C1 segment of cervical spinal cord (tissue), 14 donors: ENCODE measurements around the gene TNFRSF9.
"Not testable (repeated sequence)": the region's sequence is repeated elsewhere in the genome, so short reads cannot be mapped to it uniquely, and the experiment has no call there.

ENCODE experiments used
- DNase-seq, 14 donors: peaks; one replicate each; lab custom pipeline; 2025; lab: John Stamatoyannopoulos, UW

TNFRSF9 gene

DNA sequence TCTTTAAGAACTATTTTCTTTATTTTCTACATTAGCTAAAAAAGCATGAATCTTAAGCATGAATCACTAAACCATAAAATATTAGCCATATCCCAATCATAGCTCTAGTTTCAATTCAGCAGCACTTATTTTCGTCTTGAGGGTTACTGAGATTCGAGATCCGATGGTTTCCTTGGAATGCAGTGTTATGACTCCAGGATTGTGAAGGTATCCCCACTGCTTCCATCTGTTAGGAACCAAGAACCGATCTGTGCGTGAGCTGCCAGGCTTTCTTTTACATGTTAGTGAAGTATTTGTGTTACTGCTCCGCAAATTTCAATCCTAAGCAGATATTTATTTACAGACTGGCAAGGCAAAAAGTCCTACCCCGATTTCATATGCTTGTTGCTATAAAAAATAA lies 18.8 kb downstream of the TNFRSF9 start:
- peak in 1 of 14 donors; percentile 25 for DNase-seq

- DNase-seq: no peak
These were observed 20.8 kb downstream of the TNFRSF9 start for GRCh38 chr1:7919880-7920279.

GRCh38 chr1:7917971-7918370 lies 22.7 kb downstream of the TNFRSF9 start:
- not testable (repeated sequence) for DNase-seq

DNA sequence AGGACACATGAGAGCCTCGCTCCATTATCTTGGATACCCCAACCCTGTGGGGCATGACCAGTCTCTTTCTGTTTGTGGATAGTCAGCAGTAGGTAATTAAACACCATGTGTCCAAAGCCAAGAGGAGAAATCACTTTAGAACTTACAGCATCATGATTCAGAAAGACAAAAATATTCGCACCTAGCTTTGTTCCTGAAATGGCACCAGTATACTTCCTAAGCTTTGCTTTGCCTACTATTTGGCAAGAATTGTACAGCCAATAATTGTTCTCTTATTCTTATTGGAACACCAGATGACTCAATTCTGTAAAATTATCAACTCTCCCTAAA lies 24.2 kb downstream of the TNFRSF9 start:
- DNase-seq: no peak

DNA sequence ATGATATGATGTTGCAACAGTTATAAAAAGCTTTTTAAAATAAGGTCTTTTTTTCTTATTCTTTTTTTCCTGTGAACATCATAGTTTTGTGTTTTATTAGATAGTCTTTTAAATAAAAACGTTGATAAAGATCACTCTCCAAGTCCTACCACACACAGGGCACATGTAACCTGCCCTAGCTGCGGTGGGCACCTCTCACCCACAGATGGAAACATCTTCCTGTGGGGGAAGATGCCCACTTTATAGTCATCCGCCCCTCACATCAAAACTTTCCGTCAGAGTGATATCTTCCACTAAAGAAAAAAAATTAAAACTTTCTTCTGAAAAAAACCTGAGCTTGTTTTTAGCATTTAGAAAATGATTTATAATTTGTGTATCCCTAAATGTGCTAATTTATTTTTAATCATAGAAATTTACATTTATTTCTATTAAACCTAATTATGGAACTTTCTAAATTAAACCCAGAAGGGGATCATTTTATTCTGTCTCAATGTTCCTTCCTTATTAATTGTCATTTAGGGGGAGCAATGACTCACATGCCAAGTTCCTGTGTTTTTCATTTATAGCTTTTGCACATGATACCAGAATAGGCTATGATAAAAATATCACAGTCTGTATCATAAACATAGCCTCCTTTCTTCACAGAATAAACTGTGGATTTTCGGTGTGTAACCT lies 24.7 kb downstream of the TNFRSF9 start:
- DNase-seq: no peak

GRCh38 chr1:7912743-7913557 lies 27.7 kb downstream of the TNFRSF9 start:
- DNase-seq: no peak

- no peak for DNase-seq
These were observed 28.5 kb downstream of the TNFRSF9 start for GRCh38 chr1:7912145-7912544.

- DNase-seq: no peak
These were observed 35.4 kb downstream of the TNFRSF9 start for GRCh38 chr1:7905262-7905661.

GRCh38 chr1:7902478-7903085 lies 38.1 kb downstream of the TNFRSF9 start:
- DNase-seq: peak in 12 of 14 donors; percentile 1 to 47 (median 16)

DNA sequence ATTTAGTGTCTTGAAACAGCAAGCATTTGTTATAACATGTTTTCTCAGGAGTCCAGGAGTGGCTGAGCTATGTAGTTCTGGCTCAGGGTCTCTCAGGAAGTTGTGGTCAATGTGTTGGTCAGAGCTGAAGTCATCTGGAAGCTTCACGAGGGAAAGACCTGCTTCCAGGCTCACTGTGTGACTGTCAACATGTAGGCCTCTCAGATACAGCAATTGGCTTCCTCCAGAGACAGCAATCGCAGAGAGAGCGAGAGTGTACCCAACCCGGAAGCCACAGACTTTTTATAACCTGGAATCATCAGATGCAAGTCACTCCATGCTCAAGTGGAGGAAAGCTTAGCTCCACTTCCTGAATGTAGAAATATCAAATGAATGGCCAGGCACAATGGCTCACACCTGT lies 40.9 kb downstream of the TNFRSF9 start:
- no peak for DNase-seq

DNA sequence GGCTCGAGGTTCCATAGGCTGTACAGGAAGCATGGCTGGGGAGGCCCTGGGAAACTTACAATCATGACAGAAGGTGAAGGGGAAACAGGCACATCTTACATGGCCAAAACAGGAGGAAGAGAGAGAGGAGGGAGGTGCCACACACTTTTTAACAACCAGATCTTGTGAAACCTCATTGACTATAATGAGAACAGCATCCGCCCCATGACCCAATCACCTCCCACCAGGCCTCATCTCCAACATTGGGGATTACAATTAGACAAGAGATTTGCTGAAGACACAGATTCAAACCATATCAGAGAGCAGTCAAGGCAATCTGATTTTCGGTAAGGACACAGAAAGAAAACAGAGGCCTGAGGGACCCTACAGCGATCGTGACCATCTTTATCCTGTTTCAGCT lies 41.7 kb downstream of the TNFRSF9 start:
- no peak for DNase-seq

DNA sequence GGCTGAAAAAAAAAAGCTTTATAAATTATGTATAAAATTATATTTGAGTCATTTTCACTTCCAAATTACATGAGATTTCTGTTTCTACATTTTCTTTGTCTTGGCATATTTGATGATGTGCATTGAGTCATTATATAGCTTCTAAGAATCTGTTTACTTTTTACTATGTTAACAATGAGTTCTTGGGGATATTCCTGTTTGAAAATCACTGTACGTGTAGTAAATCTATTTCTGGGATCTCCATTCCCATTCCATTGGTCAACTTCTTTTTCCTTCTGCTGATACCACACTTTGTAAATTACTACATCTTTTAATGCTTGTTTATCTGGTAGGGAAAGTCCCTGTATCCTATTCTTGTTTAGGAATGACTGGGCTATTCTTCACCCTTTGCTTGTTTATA lies 43.6 kb downstream of the TNFRSF9 start:
- no peak for DNase-seq

- DNase-seq: peak in 2 of 14 donors; percentile 14 to 54
These were observed 47.0 kb downstream of the TNFRSF9 start for GRCh38 chr1:7893529-7894180.

- no peak for DNase-seq
These were observed 48.8 kb downstream of the TNFRSF9 start for GRCh38 chr1:7891804-7892203.

- no peak for DNase-seq
These were observed 49.8 kb downstream of the TNFRSF9 start for GRCh38 chr1:7890853-7891252.

GRCh38 chr1:7888248-7889081 lies 52.2 kb downstream of the TNFRSF9 start:
- no peak for DNase-seq

GRCh38 chr1:7886405-7886745 lies 54.3 kb downstream of the TNFRSF9 start:
- peak in 1 of 14 donors; percentile 17 for DNase-seq

- no peak for DNase-seq
These were observed 54.9 kb downstream of the TNFRSF9 start for GRCh38 chr1:7885513-7886404.

DNA sequence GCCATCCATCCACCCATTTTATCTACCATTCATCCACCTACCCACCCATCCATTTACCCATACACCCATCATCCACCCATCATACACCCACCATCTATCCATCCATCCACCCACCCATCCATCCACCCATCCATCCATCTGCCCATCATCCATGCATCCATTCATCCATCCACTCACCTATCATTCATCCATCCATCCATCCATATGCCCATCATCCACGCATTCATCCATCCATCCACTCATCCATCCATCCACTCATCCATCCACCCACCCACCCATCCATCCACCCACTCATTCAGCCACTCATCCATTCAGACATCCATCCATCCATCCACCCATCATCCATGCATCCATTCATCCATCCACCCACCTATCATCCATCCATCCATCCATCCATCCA lies 55.9 kb downstream of the TNFRSF9 start:
- no peak for DNase-seq

GRCh38 chr1:7879228-7879627 lies 61.4 kb downstream of the TNFRSF9 start:
- no peak for DNase-seq
